Left renal pelvis (tissue), 4 donors: ENCODE results near the gene FCGR3A. TPM values are rescaled to one million over a fixed set of nuclear protein-coding genes. Genes with fewer than 3 reads are reported as not detected.

Experiments used
- DNase-seq, 4 donors: peaks; one replicate each; pipeline ENCODE4 v3.0.0-alpha.2; 2013; ENCODE audit warnings: low read depth in 4 of 4, low spot score in 3 of 4
- polyA plus RNA-seq, 4 donors: library from polyadenylated mRNA; unstranded; fragments of 120-200 nt; gene quantifications; one replicate each; pipeline ENCODE4 v1.2.1, GENCODE V29; 2013; ENCODE audit not compliant: insufficient read length in 4 of 4

Gene FCGR3A
- polyA plus RNA-seq, 4 donors, result 1.7 to 4.7 (median 1.9) TPM

- no peak for DNase-seq
Observed at GRCh38 chr1:161506336-161507223, 43.0 kb downstream of the FCGR3A start.

- no peak for DNase-seq
Observed at GRCh38 chr1:161505686-161506085, 43.9 kb downstream of the FCGR3A start.

GRCh38 chr1:161503394-161503748 lies 46.2 kb downstream of the FCGR3A start:
- no peak for DNase-seq

- no peak for DNase-seq
Observed at GRCh38 chr1:161502641-161503393, 46.8 kb downstream of the FCGR3A start.

- DNase-seq, result no peak
Observed at GRCh38 chr1:161502181-161502580, 47.4 kb downstream of the FCGR3A start.

- no peak for DNase-seq
Observed at GRCh38 chr1:161501234-161501633, 48.4 kb downstream of the FCGR3A start.

- DNase-seq, result no peak
Observed at GRCh38 chr1:161499099-161500039, 50.2 kb downstream of the FCGR3A start.

GRCh38 chr1:161498646-161499045 lies 51.0 kb downstream of the FCGR3A start:
- no peak for DNase-seq

GRCh38 chr1:161497961-161498360 lies 51.7 kb downstream of the FCGR3A start:
- no peak for DNase-seq

GRCh38 chr1:161495490-161495889 lies 54.1 kb downstream of the FCGR3A start:
- DNase-seq, result no peak

- no peak for DNase-seq
Observed at GRCh38 chr1:161494091-161494735, 55.4 kb downstream of the FCGR3A start.

GRCh38 chr1:161492827-161493226 lies 56.8 kb downstream of the FCGR3A start:
- no peak for DNase-seq

Other genes with a start within 250 kb of the FCGR3A start
- 1 to 10 TPM; 4.5 to 8.7 (median 6.0) TPM for gene MPZ, start 239.8 kb downstream of the FCGR3A start, polyA plus RNA-seq
- 100 to 1,000 TPM; 167 to 271 (median 244) TPM for gene SDHC, start 235.4 kb downstream of the FCGR3A start, polyA plus RNA-seq
- 10 to 100 TPM in 3 of 4 donors, 1 to 10 TPM in 1; 1.2 to 14.6 (median 11.7) TPM for gene CFAP126, start 181.9 kb downstream of the FCGR3A start, polyA plus RNA-seq
- gene FCGR2A, start 44.4 kb downstream of the FCGR3A start, polyA plus RNA-seq, result 10 to 100 TPM in 1 of 4 donors, 1 to 10 TPM in 3; 4.7 to 13.9 (median 6.3) TPM
- gene HSPA6, start 25.3 kb downstream of the FCGR3A start, polyA plus RNA-seq, result under 1 TPM; 0.30 to 0.82 (median 0.34) TPM
- gene FCGR3B, start 81.4 kb upstream of the FCGR3A start, polyA plus RNA-seq, result 1 to 10 TPM in 1 of 4 donors, under 1 TPM in 2, not detected in 1; 0.26 to 2.6 (median 0.93) TPM
- gene FCGR2B, start 113.3 kb upstream of the FCGR3A start, polyA plus RNA-seq, result 1 to 10 TPM in 1 of 4 donors, under 1 TPM in 3; 0.49 to 1.0 (median 0.71) TPM
- gene FCRLA, start 157.4 kb upstream of the FCGR3A start, polyA plus RNA-seq, result under 1 TPM in 3 of 4 donors, not detected in 1; 0.10 to 0.56 (median 0.23) TPM
- gene FCRLB, start 171.7 kb upstream of the FCGR3A start, polyA plus RNA-seq, result 1 to 10 TPM; 2.8 to 6.0 (median 4.4) TPM
- gene DUSP12, start 200.0 kb upstream of the FCGR3A start, polyA plus RNA-seq, result 10 to 100 TPM; 30.1 to 48.5 (median 34.4) TPM
- 10 to 100 TPM; 27.0 to 37.5 (median 32.4) TPM for gene ATF6, start 216.5 kb upstream of the FCGR3A start, polyA plus RNA-seq